Calu3 (cell line): Measurements from ENCODE around the gene VSIG10. TPM values are rescaled to one million over a fixed set of nuclear protein-coding genes. Genes with fewer than 3 reads are reported as not detected.

ENCODE experiments used
- BruUV-seq: library from RNA; stranded (reverse); fragments of 400-500 nt; replicated peaks from 2 replicates; lab custom pipeline; 2021; lab: Mats Ljungman, UMichigan
- CTCF ChIA-PET: fragments of 300-600 bp; sonication (Branson Sonifier 250); formaldehyde crosslinking; loops from one replicate; lab custom pipeline; 2022; ENCODE audit warnings: antibody characterized with exemption; lab: Charles Lee
- DNase-seq: peaks from one replicate; pipeline ENCODE4 v3.0.0; 2022
- H3K27ac Mint-ChIP-seq: one replicate; pipeline ENCODE4 v1.8.0; 2022; ENCODE audit warnings: mixed read lengths; ENCODE audit not compliant: unreplicated experiment
- H3K27me3 Mint-ChIP-seq: one replicate; pipeline ENCODE4 v1.8.0; 2022; ENCODE audit warnings: mixed read lengths; ENCODE audit not compliant: unreplicated experiment
- H3K36me3 Mint-ChIP-seq: one replicate; pipeline ENCODE4 v1.8.0; 2022; ENCODE audit warnings: mild to moderate bottlenecking, moderate library complexity, mixed read lengths; ENCODE audit not compliant: insufficient read depth, unreplicated experiment
- H3K4me1 Mint-ChIP-seq: one replicate; pipeline ENCODE4 v1.8.0; 2022; ENCODE audit warnings: mild to moderate bottlenecking, low read depth, mixed read lengths; ENCODE audit not compliant: unreplicated experiment
- H3K4me3 Mint-ChIP-seq: one replicate; pipeline ENCODE4 v1.8.0; 2022; ENCODE audit warnings: mild to moderate bottlenecking, low read depth, moderate library complexity, mixed read lengths; ENCODE audit not compliant: unreplicated experiment
- H3K9me3 Mint-ChIP-seq: one replicate; pipeline ENCODE4 v1.8.0; 2022; ENCODE audit warnings: low read depth, mixed read lengths; ENCODE audit not compliant: unreplicated experiment
- intact Hi-C: fragments of 100-400 bp; cut with micrococcal nuclease; formaldehyde crosslinking; loops from one replicate; pipeline ENCODE4 v1.10.0; 2022; ENCODE audit not compliant: unreplicated experiment
- total RNA-seq: library from RNA; stranded (reverse); gene quantifications from 2 replicates; pipeline ENCODE4 v1.2.3, GENCODE V29; 2022
- TF ChIP-seq, protein P1 (sequence below): fragments of 200-600 bp; IDR thresholded peaks from one replicate; pipeline ENCODE4 v1.8.0; 2022; ENCODE audit warnings: antibody characterized with exemption; ENCODE audit not compliant: unreplicated experiment

The VSIG10 gene
- total RNA-seq, 1 experiment from 2014 or later = 53.6 TPM

DNA sequence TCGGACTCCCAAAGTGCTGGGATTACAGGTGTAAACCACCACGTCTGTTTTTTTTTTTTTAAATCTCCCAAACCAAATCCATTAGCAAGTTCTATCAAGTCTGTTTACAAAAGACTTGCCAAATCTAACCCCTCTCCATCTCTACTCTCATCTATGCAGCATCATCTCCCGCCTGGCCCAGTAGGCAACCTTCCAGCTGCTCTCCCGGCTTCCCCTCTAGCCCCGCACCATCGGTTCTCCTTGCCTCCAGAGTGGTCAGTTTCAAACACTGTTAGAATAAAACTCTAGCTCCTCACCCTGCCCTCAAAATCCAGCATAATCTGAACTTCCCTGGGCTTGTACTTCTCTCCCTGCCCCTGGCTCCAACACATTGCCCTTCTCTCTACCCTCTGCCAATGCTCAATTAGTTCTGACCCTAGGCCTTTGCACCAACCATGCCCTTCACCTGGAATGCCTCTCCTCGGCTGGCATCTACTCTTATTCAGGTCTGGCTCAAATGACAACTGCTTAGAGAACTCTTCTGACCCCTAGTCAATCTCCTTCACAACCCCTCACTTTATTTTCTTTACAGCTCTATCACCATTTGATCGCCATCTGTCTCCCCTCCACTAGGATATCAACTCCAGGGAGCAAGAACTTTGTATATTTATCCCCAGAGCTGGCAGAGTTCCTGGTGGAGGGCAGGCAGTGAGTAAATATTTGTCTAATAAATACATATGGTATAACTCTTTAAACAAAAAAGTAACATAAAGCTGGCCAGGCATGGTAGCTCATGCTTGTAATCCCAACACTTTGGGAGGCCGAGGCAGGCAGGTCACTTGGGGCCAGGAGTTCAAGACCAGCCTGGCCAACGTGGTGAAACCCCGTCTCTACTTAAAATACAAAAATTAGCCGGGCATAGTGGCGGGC, 47.7 kb downstream of the VSIG10 start:
- peak overlapping the region; percentile 11 for H3K27ac Mint-ChIP-seq
- TF ChIP-seq, protein P1, sequence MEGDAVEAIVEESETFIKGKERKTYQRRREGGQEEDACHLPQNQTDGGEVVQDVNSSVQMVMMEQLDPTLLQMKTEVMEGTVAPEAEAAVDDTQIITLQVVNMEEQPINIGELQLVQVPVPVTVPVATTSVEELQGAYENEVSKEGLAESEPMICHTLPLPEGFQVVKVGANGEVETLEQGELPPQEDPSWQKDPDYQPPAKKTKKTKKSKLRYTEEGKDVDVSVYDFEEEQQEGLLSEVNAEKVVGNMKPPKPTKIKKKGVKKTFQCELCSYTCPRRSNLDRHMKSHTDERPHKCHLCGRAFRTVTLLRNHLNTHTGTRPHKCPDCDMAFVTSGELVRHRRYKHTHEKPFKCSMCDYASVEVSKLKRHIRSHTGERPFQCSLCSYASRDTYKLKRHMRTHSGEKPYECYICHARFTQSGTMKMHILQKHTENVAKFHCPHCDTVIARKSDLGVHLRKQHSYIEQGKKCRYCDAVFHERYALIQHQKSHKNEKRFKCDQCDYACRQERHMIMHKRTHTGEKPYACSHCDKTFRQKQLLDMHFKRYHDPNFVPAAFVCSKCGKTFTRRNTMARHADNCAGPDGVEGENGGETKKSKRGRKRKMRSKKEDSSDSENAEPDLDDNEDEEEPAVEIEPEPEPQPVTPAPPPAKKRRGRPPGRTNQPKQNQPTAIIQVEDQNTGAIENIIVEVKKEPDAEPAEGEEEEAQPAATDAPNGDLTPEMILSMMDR = no peak
- no peaks in the 10 kb centered on the region for H3K27me3 Mint-ChIP-seq
- no peak overlapping the region for H3K4me3 Mint-ChIP-seq
- CTCF ChIA-PET = interaction anchor here (0.8 to 1.2 kb wide), 2 partner anchors 11 to 92 kb away, joined by 3 read pairs; no protein-coding TSS in a partner anchor
- no peak for DNase-seq
- peaks cover 54% of the 10 kb centered on the region for H3K4me1 Mint-ChIP-seq
- peaks cover 52% of the 10 kb centered on the region for H3K36me3 Mint-ChIP-seq
- intact Hi-C loops = loop anchor here (5.0 to 10.0 kb wide), 2 partner anchors 46 to 319 kb away; partner anchors contain the start of genes SUDS3, TAOK3 and VSIG10
- no peaks in the 10 kb centered on the region for H3K9me3 Mint-ChIP-seq
- no TSS peak for BruUV-seq

DNA sequence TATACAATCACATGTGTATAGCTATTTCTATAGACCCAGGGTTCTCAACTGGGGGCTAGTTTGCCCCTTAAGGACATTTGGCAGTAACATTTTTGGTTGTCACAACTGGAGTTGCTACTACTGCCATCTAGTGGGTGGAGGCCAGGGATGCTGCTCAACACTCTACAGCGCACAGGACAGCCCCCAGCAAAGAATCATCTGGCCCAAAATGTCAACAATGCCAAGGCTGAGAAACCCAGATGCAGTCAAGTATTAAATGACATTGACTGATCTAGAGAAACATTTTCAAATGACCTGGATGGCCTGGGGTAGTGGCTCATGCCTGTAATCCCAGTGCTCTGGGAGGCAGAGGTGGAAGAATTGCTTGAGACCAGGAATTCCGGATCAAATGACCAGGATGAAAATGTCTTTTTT, 48.7 kb downstream of the VSIG10 start:
- Mint-ChIP-seq H3K4me1 (peaks cover 62% of the 10 kb centered on the region), H3K36me3 (peaks cover 53% of the 10 kb centered on the region), H3K9me3 (no peaks in the 10 kb centered on the region), H3K4me3 (no peak overlapping the region), H3K27ac (no peak overlapping the region), H3K27me3 (no peaks in the 10 kb centered on the region)
- CTCF ChIA-PET = no interaction called here
- no TSS peak for BruUV-seq
- TF ChIP-seq, protein P1 = peak; percentile 64
- intact Hi-C loops = loop anchor here (5.0 to 10.0 kb wide), 2 partner anchors 47 to 320 kb away; partner anchors contain the start of genes SUDS3, TAOK3 and VSIG10
- DNase-seq = peak; percentile 62

DNA sequence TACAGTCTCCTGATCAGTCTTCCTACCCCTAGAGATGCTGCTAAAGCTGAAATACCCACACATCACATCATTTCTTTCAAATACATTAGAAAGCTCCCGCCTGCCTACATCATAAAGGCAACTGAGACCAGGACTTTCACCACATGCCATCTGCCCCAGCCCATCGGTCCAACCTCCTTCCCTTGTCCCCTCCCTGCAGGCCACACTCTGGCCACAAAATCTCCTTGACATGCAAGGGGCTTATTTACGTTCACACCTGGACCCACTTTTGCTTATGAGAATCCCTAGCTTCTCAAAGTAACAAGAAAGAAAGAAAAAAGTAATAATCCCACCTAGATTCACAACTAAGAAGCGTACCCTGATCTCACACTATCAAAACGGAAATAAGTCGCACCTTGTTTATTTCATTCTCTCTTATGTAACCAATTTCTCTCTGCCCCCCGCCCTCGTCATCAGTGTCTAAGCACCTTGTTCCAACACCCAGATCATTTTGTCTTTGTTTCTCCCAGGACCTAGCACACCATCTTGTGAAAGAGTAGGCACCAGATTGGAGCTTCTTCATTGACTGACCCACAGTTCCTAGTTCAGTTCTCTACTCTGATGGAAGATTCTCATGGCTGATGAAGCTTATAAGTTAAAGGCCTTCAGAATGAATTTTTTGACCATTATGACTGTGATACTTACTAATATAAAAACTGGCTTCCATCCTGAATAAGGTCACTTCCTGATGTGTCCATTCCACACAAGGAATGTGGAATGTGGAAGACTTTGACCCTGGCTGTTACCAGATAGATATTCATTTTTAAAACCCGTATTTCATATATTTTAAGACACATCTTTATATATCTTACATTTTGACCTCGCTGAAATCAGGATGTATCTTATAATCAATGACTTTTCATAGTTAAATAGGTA, 50.5 kb downstream of the VSIG10 start:
- no TSS peak for BruUV-seq
- H3K36me3 Mint-ChIP-seq = peaks cover 51% of the 10 kb centered on the region
- intact Hi-C loops = loop anchor here (10.0 kb wide), 1 partner anchor 321 kb away; the partner anchor contains the start of genes SUDS3 and TAOK3
- H3K9me3 Mint-ChIP-seq = no peaks in the 10 kb centered on the region
- H3K4me1 Mint-ChIP-seq = peaks cover 47% of the 10 kb centered on the region
- H3K4me3 Mint-ChIP-seq = peak overlapping the region; percentile 48
- no peaks in the 10 kb centered on the region for H3K27me3 Mint-ChIP-seq
- peak overlapping the region; percentile 97 for H3K27ac Mint-ChIP-seq
- no peak for DNase-seq
- TF ChIP-seq, protein P1 = no peak
- CTCF ChIA-PET = interaction anchor here (0.5 kb wide), 1 partner anchor 440 kb away, joined by 8 read pairs; no protein-coding TSS in a partner anchor
